ENCODE data around the gene LAMB2. TPM values are rescaled to one million over a fixed set of nuclear protein-coding genes. Genes with fewer than 3 reads are reported as not detected.

LAMB2 gene
- total RNA-seq, 1 experiment from 2014 or later = 316 TPM

DNA sequence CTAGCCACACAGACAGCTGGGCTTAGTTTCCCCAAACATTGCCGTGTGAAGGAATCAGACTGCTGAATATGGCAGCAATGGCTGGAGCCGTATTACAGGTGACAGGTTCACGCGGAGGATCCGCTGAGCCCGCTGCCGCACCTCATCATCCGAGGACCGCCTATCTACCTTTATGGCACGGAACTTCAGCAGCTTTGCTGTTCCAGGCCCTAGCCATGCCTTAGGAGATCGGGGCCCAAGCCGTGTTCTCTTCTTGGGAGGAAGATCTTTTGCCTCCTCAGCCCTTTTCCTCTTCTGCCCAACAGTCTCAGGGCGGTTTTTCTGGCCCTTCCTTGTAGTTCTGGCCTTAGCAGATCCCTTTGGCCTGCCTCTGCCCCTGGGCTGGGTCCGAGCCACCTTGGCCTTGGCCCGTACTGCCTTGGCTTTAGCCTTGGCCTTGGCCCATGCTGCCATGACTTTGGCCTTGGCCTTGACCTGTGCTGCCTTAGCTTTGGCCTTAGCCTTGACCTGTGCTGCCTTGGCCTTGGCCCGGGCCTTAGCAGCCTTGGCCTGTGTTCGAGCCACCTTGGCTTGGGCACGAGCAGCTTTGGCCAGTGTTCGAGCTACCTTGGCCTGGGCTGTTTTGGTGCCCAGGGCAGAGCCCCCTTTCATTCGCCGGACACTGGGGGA lies 30.0 kb upstream of the LAMB2 start:
- Mint-ChIP-seq H3K9me3 (ENCODE audit: low read depth, unreplicated experiment) (no peaks in the 10 kb centered on the region), H3K4me1 (ENCODE audit: low read depth, unreplicated experiment) (peaks cover 12% of the 10 kb centered on the region), H3K27ac (ENCODE audit: unreplicated experiment) (no peak overlapping the region), H3K4me3 (ENCODE audit: low read depth, unreplicated experiment) (no peak overlapping the region), H3K36me3 (ENCODE audit: insufficient read depth, unreplicated experiment) (peaks cover 36% of the 10 kb centered on the region), H3K27me3 (ENCODE audit: unreplicated experiment) (no peaks in the 10 kb centered on the region)
- DNase-seq = no peak
- BruUV-seq (replicated peaks) = no TSS peak
- intact Hi-C loops (cut with micrococcal nuclease; ENCODE audit: unreplicated experiment) = no loop called here
- no peak for TF ChIP-seq CTCF (IDR thresholded peaks at IDR 0.05; ENCODE audit: unreplicated experiment)
- CTCF ChIA-PET = no interaction called here

DNA sequence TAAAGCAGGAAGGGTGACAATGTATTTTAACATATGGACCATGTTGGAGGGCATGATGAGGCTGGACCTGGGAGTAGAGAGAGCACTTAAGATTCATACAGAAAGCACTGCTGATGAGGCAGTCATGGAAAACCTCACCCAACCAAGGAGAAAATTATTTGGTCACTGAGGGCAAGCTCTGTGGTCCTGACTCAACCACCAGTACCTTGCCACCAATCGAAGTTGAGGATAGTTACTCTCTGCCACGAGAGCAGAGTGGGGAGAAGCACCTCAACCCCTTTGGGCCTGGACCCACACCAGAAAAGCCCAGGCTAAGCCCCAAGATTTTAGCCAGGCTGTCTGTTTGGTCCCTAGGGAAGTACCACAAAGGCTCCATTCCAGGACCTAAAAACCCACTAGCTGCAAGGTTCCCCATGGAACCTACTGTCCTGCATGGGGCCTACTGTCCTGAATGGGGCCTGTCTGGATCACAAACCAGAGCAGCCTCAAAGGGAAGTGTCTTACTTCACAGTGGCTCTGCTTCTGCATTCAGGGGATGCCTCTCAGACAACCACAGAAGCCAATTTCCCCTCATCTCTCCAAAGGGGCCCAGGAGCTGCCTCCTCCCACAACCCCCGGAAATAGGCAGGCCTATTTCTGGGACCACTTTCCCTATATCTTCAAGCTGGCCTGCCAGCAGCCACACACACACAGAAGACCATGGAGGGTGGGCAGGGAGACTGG lies 29.1 kb upstream of the LAMB2 start:
- intact Hi-C loops (cut with micrococcal nuclease; ENCODE audit: unreplicated experiment) = no loop called here
- BruUV-seq (replicated peaks) = no TSS peak
- TF ChIP-seq CTCF (IDR thresholded peaks at IDR 0.05; ENCODE audit: unreplicated experiment) = no peak
- Mint-ChIP-seq H3K27ac (ENCODE audit: unreplicated experiment) (no peak overlapping the region), H3K9me3 (ENCODE audit: low read depth, unreplicated experiment) (no peaks in the 10 kb centered on the region), H3K4me1 (ENCODE audit: low read depth, unreplicated experiment) (peaks cover 12% of the 10 kb centered on the region), H3K27me3 (ENCODE audit: unreplicated experiment) (no peaks in the 10 kb centered on the region), H3K4me3 (ENCODE audit: low read depth, unreplicated experiment) (no peak overlapping the region), H3K36me3 (ENCODE audit: insufficient read depth, unreplicated experiment) (peaks cover 36% of the 10 kb centered on the region)
- CTCF ChIA-PET = no interaction called here
- DNase-seq = no peak

GRCh38 chr3:49161197-49161596 lies 28.3 kb upstream of the LAMB2 start:
- Mint-ChIP-seq H3K27ac (ENCODE audit: unreplicated experiment) (no peak overlapping the region), H3K4me1 (ENCODE audit: low read depth, unreplicated experiment) (peaks cover 12% of the 10 kb centered on the region), H3K9me3 (ENCODE audit: low read depth, unreplicated experiment) (no peaks in the 10 kb centered on the region), H3K4me3 (ENCODE audit: low read depth, unreplicated experiment) (no peak overlapping the region), H3K36me3 (ENCODE audit: insufficient read depth, unreplicated experiment) (peaks cover 34% of the 10 kb centered on the region), H3K27me3 (ENCODE audit: unreplicated experiment) (no peaks in the 10 kb centered on the region)
- no peak for DNase-seq
- intact Hi-C loops (cut with micrococcal nuclease; ENCODE audit: unreplicated experiment) = no loop called here
- BruUV-seq (replicated peaks) = no TSS peak
- no peak for TF ChIP-seq CTCF (IDR thresholded peaks at IDR 0.05; ENCODE audit: unreplicated experiment)
- CTCF ChIA-PET = interaction anchor here (0.5 kb wide), 1 partner anchor 172 kb away, joined by 4 read pairs; no protein-coding TSS in a partner anchor

- intact Hi-C loops (cut with micrococcal nuclease; ENCODE audit: unreplicated experiment) = no loop called here
- no peaks in the 10 kb centered on the region for H3K9me3 Mint-ChIP-seq (ENCODE audit: low read depth, unreplicated experiment)
- no peak for TF ChIP-seq CTCF (IDR thresholded peaks at IDR 0.05; ENCODE audit: unreplicated experiment)
- peaks cover 16% of the 10 kb centered on the region for H3K36me3 Mint-ChIP-seq (ENCODE audit: insufficient read depth, unreplicated experiment)
- no peaks in the 10 kb centered on the region for H3K4me1 Mint-ChIP-seq (ENCODE audit: low read depth, unreplicated experiment)
- DNase-seq = no peak
- no peaks in the 10 kb centered on the region for H3K27me3 Mint-ChIP-seq (ENCODE audit: unreplicated experiment)
- H3K27ac Mint-ChIP-seq (ENCODE audit: unreplicated experiment) = no peak overlapping the region
- CTCF ChIA-PET = no interaction called here
- no TSS peak for BruUV-seq (replicated peaks)
- H3K4me3 Mint-ChIP-seq (ENCODE audit: low read depth, unreplicated experiment) = no peak overlapping the region
These were observed 25.9 kb upstream of the LAMB2 start for GRCh38 chr3:49158792-49159191.
